Activated B cell treated with CpG ODN at 0.5 μM for 24 hours (primary cell): Measurements from ENCODE around the gene DAGLA. TPM values are rescaled to one million over a fixed set of nuclear protein-coding genes. Genes with fewer than 3 reads are reported as not detected.
"Not testable (repeated sequence)": the region's sequence is repeated elsewhere in the genome, so short reads cannot be mapped to it uniquely, and the experiment has no call there.

Experiments used
- ATAC-seq: fragments of 200-7000 bp; cut with Tn5 transposase; one replicate; pipeline ENCODE4 v1.10.0; 2021; ENCODE audit warnings: low read depth, mild to moderate bottlenecking, moderate library complexity
- CTCF ChIA-PET: fragments of 350-600 bp; sonication (Branson Sonifier 250); formaldehyde crosslinking; loops from one replicate; lab custom pipeline; 2021; ENCODE audit warnings: antibody characterized with exemption; lab: Charles Lee
- POLR2A ChIA-PET: fragments of 350-600 bp; sonication (Branson Sonifier 250); formaldehyde crosslinking; loops from one replicate; lab custom pipeline; 2021; ENCODE audit warnings: antibody characterized with exemption; lab: Charles Lee
- DNase-seq: peaks from one replicate; pipeline ENCODE4 v3.0.0; 2022
- H3K27ac Mint-ChIP-seq: one replicate; pipeline ENCODE4 v1.8.0; 2020; ENCODE audit warnings: mixed read lengths
- H3K27me3 Mint-ChIP-seq: one replicate; pipeline ENCODE4 v1.8.0; 2021; ENCODE audit warnings: mixed read lengths
- H3K36me3 Mint-ChIP-seq: one replicate; pipeline ENCODE4 v1.8.0; 2021; ENCODE audit warnings: low read depth, mixed read lengths
- H3K4me1 Mint-ChIP-seq: one replicate; pipeline ENCODE4 v1.8.0; 2021; ENCODE audit warnings: mixed read lengths
- H3K4me3 Mint-ChIP-seq: one replicate; pipeline ENCODE4 v1.8.0; 2020; ENCODE audit warnings: mild to moderate bottlenecking, mixed read lengths
- H3K9me3 Mint-ChIP-seq: one replicate; pipeline ENCODE4 v1.8.0; 2020; ENCODE audit warnings: mixed read lengths
- CTCF ChIP-seq: fragments of 200-600 bp; IDR thresholded peaks from one replicate; pipeline ENCODE4 v1.8.0; 2022; ENCODE audit warnings: antibody characterized with exemption, mild to moderate bottlenecking
- intact Hi-C: fragments of 100-400 bp; cut with micrococcal nuclease; formaldehyde crosslinking; loops from one replicate; pipeline ENCODE4 v1.15.1; 2024
- total RNA-seq: library from RNA; stranded (reverse); gene quantifications from 2 replicates; pipeline ENCODE4 v1.2.3, GENCODE V29; 2022

DAGLA gene
- total RNA-seq, 1 donor from 2014 or later: not detected

GRCh38 chr11:61657566-61658290 is 22.5 kb upstream of the DAGLA start:
- POLR2A ChIA-PET: no interaction called here
- ATAC-seq: no peak

GRCh38 chr11:61659413-61660196 is 20.6 kb upstream of the DAGLA start:
- Mint-ChIP-seq H3K4me1 (no peaks in the 10 kb centered on the region), H3K27ac (no peak overlapping the region), H3K36me3 (no peaks in the 10 kb centered on the region), H3K4me3 (no peak overlapping the region), H3K27me3 (peaks cover 4% of the 10 kb centered on the region), H3K9me3 (no peaks in the 10 kb centered on the region)
- no peak for ATAC-seq
- ChIA-PET CTCF (no interaction called here), POLR2A (no interaction called here)
- no peak for TF ChIP-seq CTCF
- intact Hi-C loops: no loop called here
- no peak for DNase-seq

More at GRCh38 chr11:61657566-61658290, 22.5 kb upstream of the DAGLA start:
- Mint-ChIP-seq H3K4me1 (no peaks in the 10 kb centered on the region), H3K9me3 (no peaks in the 10 kb centered on the region), H3K27ac (no peak overlapping the region), H3K4me3 (no peak overlapping the region), H3K27me3 (peaks cover 18% of the 10 kb centered on the region), H3K36me3 (no peaks in the 10 kb centered on the region)
- no peak for TF ChIP-seq CTCF
- CTCF ChIA-PET: no interaction called here
- intact Hi-C loops: no loop called here
- DNase-seq: no peak

- intact Hi-C loops, POLR2A ChIA-PET, H3K9me3 Mint-ChIP-seq, H3K36me3 Mint-ChIP-seq, H3K27me3 Mint-ChIP-seq, H3K4me1 Mint-ChIP-seq, DNase-seq, H3K27ac Mint-ChIP-seq, ATAC-seq, H3K4me3 Mint-ChIP-seq, CTCF ChIA-PET: not testable (repeated sequence)
Observed at GRCh38 chr11:61660997-61661396, 19.2 kb upstream of the DAGLA start.

GRCh38 chr11:61666684-61667297 is 13.4 kb upstream of the DAGLA start:
- no peak overlapping the region for H3K4me3 Mint-ChIP-seq
- H3K36me3 Mint-ChIP-seq: no peaks in the 10 kb centered on the region
- intact Hi-C loops: no loop called here
- peaks cover 13% of the 10 kb centered on the region for H3K27me3 Mint-ChIP-seq
- ChIA-PET CTCF (interaction anchor here (0.5 kb wide), 1 partner anchor 233 kb away, joined by 3 read pairs; no protein-coding TSS in a partner anchor), POLR2A (interaction anchor here (0.6 kb wide), 1 partner anchor 390 kb away, joined by 5 read pairs; no protein-coding TSS in a partner anchor)
- no peaks in the 10 kb centered on the region for H3K4me1 Mint-ChIP-seq
- H3K9me3 Mint-ChIP-seq: no peaks in the 10 kb centered on the region
- no peak for TF ChIP-seq CTCF
- no peak overlapping the region for H3K27ac Mint-ChIP-seq
- no peak for ATAC-seq
- no peak for DNase-seq

GRCh38 chr11:61667684-61668305 is 12.4 kb upstream of the DAGLA start:
- H3K27me3 Mint-ChIP-seq: peaks cover 13% of the 10 kb centered on the region
- H3K4me3 Mint-ChIP-seq: no peak overlapping the region
- ChIA-PET CTCF (no interaction called here), POLR2A (no interaction called here)
- H3K36me3 Mint-ChIP-seq: no peaks in the 10 kb centered on the region
- no peak for TF ChIP-seq CTCF
- no peak overlapping the region for H3K27ac Mint-ChIP-seq
- H3K4me1 Mint-ChIP-seq: no peaks in the 10 kb centered on the region
- no peaks in the 10 kb centered on the region for H3K9me3 Mint-ChIP-seq
- DNase-seq: no peak
- ATAC-seq: no peak
- intact Hi-C loops: no loop called here
